MM.1S (cell line): Measurements from ENCODE around the gene VASH2.

ENCODE experiments used
- DNase-seq: peaks from one replicate; pipeline ENCODE4 v3.0.0-alpha.2; 2015
- H2AFZ ChIP-seq: fragments of 300-600 bp; sonication (generic); 2 replicates; pipeline ENCODE4 v1.6.0; 2016; ENCODE audit warnings: antibody characterized with exemption, low read length
- H3F3A ChIP-seq: fragments of 300-600 bp; sonication (generic); 2 replicates; pipeline ENCODE4 v1.6.1; 2016; ENCODE audit warnings: mild to moderate bottlenecking, antibody characterized with exemption, low read length, moderate library complexity, mixed read lengths; ENCODE audit not compliant: insufficient read depth
- H3K27ac ChIP-seq: fragments of 300-600 bp; sonication (generic); 2 replicates; pipeline ENCODE4 v1.5.1; 2016; ENCODE audit warnings: mild to moderate bottlenecking, low read length
- H3K27me3 ChIP-seq: fragments of 300-600 bp; sonication (generic); replicated peaks from 2 replicates; pipeline ENCODE4 v1.6.0; 2016; ENCODE audit warnings: low read length; ENCODE audit not compliant: insufficient read depth
- H3K36me3 ChIP-seq: fragments of 300-600 bp; sonication (generic); replicated peaks from 2 replicates; pipeline ENCODE4 v1.6.1; 2016; ENCODE audit warnings: mild to moderate bottlenecking, low read length, mixed read lengths; ENCODE audit not compliant: insufficient read depth
- H3K4me1 ChIP-seq: fragments of 300-600 bp; sonication (generic); 2 replicates; pipeline ENCODE4 v1.6.1; 2016; ENCODE audit warnings: low read length, mixed read lengths
- H3K4me2 ChIP-seq: fragments of 300-600 bp; sonication (generic); 2 replicates; pipeline ENCODE4 v1.6.0; 2016; ENCODE audit warnings: low read depth, low read length
- H3K4me3 ChIP-seq: fragments of 300-600 bp; sonication (generic); 2 replicates; pipeline ENCODE4 v1.5.1; 2016; ENCODE audit warnings: low read length, mixed read lengths
- H3K79me2 ChIP-seq: fragments of 300-600 bp; sonication (generic); 2 replicates; pipeline ENCODE4 v1.6.1; 2016; ENCODE audit warnings: mixed run types, low read length, mixed read lengths
- H3K9ac ChIP-seq: fragments of 300-600 bp; sonication (generic); 2 replicates; pipeline ENCODE4 v1.6.1; 2016; ENCODE audit warnings: low read length, mixed read lengths
- H3K9me2 ChIP-seq: fragments of 300-600 bp; sonication (generic); replicated peaks from 2 replicates; pipeline ENCODE4 v1.6.1; 2016; ENCODE audit warnings: mild to moderate bottlenecking, low read length, mixed read lengths; ENCODE audit not compliant: insufficient read depth
- H3K9me3 ChIP-seq: fragments of 300-600 bp; sonication (generic); replicated peaks from 2 replicates; pipeline ENCODE4 v1.6.1; 2016; ENCODE audit warnings: mild to moderate bottlenecking, low read length, mixed read lengths; ENCODE audit not compliant: insufficient read depth
- H4K20me1 ChIP-seq: fragments of 300-600 bp; sonication (generic); 2 replicates; pipeline ENCODE4 v1.6.1; 2016; ENCODE audit warnings: mild to moderate bottlenecking, low read length, moderate library complexity, mixed read lengths; ENCODE audit not compliant: insufficient read depth
- EZH2 ChIP-seq: fragments of 300-600 bp; sonication (generic); optimal IDR thresholded peaks from 2 replicates; pipeline ENCODE3; 2017; ENCODE audit warnings: low read depth, mild to moderate bottlenecking, antibody characterized with exemption, low read length, mixed read lengths
- EZH2phosphoT487 ChIP-seq: fragments of 300-600 bp; sonication (generic); IDR thresholded peaks from 2 replicates; pipeline ENCODE4 v1.6.1; 2018; ENCODE audit warnings: antibody characterized with exemption, low read length
- TF ChIP-seq, protein P1 (sequence below): fragments of 300-600 bp; sonication (generic); IDR thresholded peaks from 2 replicates; pipeline ENCODE4 v1.5.1; 2016; ENCODE audit warnings: antibody characterized with exemption, low read length, mixed read lengths

Gene VASH2

DNA sequence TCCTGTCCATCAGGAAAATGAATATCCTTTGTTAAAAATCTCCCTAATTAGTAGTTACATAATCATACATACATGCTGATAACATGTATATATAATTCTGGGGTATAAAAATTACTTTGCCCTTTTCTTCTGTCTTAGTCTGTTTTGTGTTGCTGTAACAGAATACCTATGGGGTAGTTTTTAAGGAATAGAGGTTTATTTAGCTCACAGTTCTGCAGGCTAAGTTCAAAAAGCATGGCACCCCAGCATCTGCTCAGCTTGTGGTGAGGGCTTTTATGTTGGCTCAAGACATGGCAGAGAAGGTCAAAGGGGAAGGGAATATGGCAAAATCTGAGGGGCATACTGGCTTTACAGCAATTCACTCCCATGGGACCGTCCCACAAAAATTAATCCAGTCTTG lies 84.4 kb downstream of the VASH2 start:
- Histone ChIP-seq H3K9me2 (no peaks in the 10 kb centered on the region), H2AFZ (no peak overlapping the region), H3K9ac (no peak overlapping the region), H3K36me3 (no peaks in the 10 kb centered on the region), H3F3A (no peaks in the 10 kb centered on the region), H3K9me3 (no peaks in the 10 kb centered on the region), H4K20me1 (no peaks in the 10 kb centered on the region), H3K4me3 (no peak overlapping the region), H3K79me2 (no peaks in the 10 kb centered on the region), H3K4me2 (no peak overlapping the region), H3K4me1 (no peaks in the 10 kb centered on the region), H3K27me3 (no peaks in the 10 kb centered on the region), H3K27ac (no peak overlapping the region)
- TF ChIP-seq, protein P1, sequence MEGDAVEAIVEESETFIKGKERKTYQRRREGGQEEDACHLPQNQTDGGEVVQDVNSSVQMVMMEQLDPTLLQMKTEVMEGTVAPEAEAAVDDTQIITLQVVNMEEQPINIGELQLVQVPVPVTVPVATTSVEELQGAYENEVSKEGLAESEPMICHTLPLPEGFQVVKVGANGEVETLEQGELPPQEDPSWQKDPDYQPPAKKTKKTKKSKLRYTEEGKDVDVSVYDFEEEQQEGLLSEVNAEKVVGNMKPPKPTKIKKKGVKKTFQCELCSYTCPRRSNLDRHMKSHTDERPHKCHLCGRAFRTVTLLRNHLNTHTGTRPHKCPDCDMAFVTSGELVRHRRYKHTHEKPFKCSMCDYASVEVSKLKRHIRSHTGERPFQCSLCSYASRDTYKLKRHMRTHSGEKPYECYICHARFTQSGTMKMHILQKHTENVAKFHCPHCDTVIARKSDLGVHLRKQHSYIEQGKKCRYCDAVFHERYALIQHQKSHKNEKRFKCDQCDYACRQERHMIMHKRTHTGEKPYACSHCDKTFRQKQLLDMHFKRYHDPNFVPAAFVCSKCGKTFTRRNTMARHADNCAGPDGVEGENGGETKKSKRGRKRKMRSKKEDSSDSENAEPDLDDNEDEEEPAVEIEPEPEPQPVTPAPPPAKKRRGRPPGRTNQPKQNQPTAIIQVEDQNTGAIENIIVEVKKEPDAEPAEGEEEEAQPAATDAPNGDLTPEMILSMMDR: no peak
- TF ChIP-seq EZH2 (no peak), EZH2phosphoT487 (no peak)
- no peak for DNase-seq

DNA sequence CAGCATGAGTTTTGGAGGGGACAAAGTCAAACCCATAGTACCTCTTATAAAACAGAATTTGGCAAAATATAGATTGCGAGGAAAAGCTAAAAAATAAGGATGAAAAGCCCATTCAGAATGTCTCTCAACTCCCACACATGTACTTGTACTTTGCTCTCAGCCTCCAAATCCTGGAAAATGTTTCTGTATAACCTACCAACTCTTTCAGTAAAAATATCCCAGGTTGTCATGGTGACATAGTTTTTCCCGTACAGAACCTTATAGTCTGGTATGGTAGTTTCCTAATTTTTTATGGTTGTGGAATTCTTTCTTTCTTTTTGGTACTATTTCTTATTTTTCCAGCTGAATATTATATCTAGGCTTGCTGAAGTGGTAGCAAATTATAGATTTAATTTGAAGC lies 85.2 kb downstream of the VASH2 start:
- Histone ChIP-seq H3K36me3 (no peaks in the 10 kb centered on the region), H3K9me2 (no peaks in the 10 kb centered on the region), H3K9ac (no peak overlapping the region), H3K79me2 (no peaks in the 10 kb centered on the region), H3K4me2 (no peak overlapping the region), H4K20me1 (no peaks in the 10 kb centered on the region), H3K27me3 (no peaks in the 10 kb centered on the region), H3K4me3 (no peak overlapping the region), H3K27ac (no peak overlapping the region), H3K4me1 (no peaks in the 10 kb centered on the region), H3K9me3 (no peaks in the 10 kb centered on the region), H2AFZ (no peak overlapping the region), H3F3A (no peaks in the 10 kb centered on the region)
- no peak for DNase-seq
- TF ChIP-seq, protein P1: no peak
- TF ChIP-seq EZH2 (no peak), EZH2phosphoT487 (no peak)
